A549 (cell line): Measurements from ENCODE around the gene ACBD3. TPM values are rescaled to one million over a fixed set of nuclear protein-coding genes. Genes with fewer than 3 reads are reported as not detected.

Experiments
- ATAC-seq, 2 experiments: fragments of 200-7000 bp in 1 of 2; fragments of >200 bp in 1 of 2; cut with Nextera tagmentation in 1 of 2; cut with Tn5 transposase in 1 of 2; 3 replicates each; pipeline versions ENCODE4 v1.8.0 to v1.9.1; 2018 to 2020; ENCODE audit warnings: mild to moderate bottlenecking in 1 of 2, moderate library complexity in 1 of 2
- CTCF ChIA-PET: fragments of 300-600 bp; sonication (Branson Sonifier 250); formaldehyde crosslinking; extraction: SDS; loops from one replicate; lab custom pipeline; 2021; ENCODE audit warnings: antibody characterized with exemption, inconsistent platforms; lab: Yijun Ruan, JAX
- POLR2A ChIA-PET: fragments of 350-600 bp; formaldehyde crosslinking; extraction: SDS; loops from one replicate; lab custom pipeline; 2021; ENCODE audit warnings: antibody characterized with exemption, inconsistent platforms; lab: Yijun Ruan, JAX
- DNase-seq, 2 experiments: peaks; one replicate each; pipeline versions ENCODE4 v3.0.0 to v3.0.0-alpha.2; 2011 to 2016; ENCODE audit warnings: low read depth in 1 of 2, low spot score in 1 of 2
- FAIRE-seq: peaks from 2 replicates; lab custom pipeline; 2011; peaks lifted over from hg19 to GRCh38; lab: Jason Lieb, UNC
- H3K27ac ChIP-seq, 2 experiments: fragments of >200 bp; sonication (Bioruptor Twin); formaldehyde crosslinking; 3 replicates each; pipeline ENCODE4 v1.5.1; 2016 to 2017
- H3K4me1 ChIP-seq: fragments of >200 bp; sonication (Bioruptor Twin); formaldehyde crosslinking; 3 replicates; pipeline ENCODE4 v1.6.1; 2016
- H3K4me2 ChIP-seq: fragments of >200 bp; sonication (Bioruptor Twin); formaldehyde crosslinking; 3 replicates; pipeline ENCODE4 v1.6.1; 2016
- H3K4me3 ChIP-seq: fragments of >200 bp; sonication (Bioruptor Twin); formaldehyde crosslinking; 3 replicates; pipeline ENCODE4 v1.5.1; 2016
- H3K9me3 ChIP-seq: fragments of >200 bp; sonication (Bioruptor Twin); formaldehyde crosslinking; 3 replicates; pipeline ENCODE4 v1.6.1; 2016
- CBX8 ChIP-seq: fragments of 200-600 bp; sonication (generic); IDR thresholded peaks from 2 replicates; pipeline ENCODE4 v1.6.1; 2016
- CHD2 ChIP-seq: fragments of 150-350 bp; IDR thresholded peaks from 2 replicates; pipeline ENCODE4 v1.6.1; 2014; ENCODE audit warnings: low read length; ENCODE audit not compliant: partially characterized antibody
- EP300 ChIP-seq, 2 experiments: fragments of >200 bp; sonication (Bioruptor Twin); formaldehyde crosslinking; IDR thresholded peaks; 2 replicates in 1 of 2; 3 replicates in 1 of 2; pipeline ENCODE4 v1.6.1; 2016 to 2017
- ESRRA ChIP-seq: fragments of 150-350 bp; IDR thresholded peaks from 2 replicates; pipeline ENCODE4 v1.6.1; 2014; ENCODE audit warnings: mild to moderate bottlenecking, low read length, borderline replicate concordance
- FOSL2 ChIP-seq, 2 experiments: fragments of 450-650 bp in 1 of 2; fragments of >200 bp in 1 of 2; sonication (Bioruptor Twin) in 1 of 2; formaldehyde crosslinking; IDR thresholded peaks; 2 replicates each; pipeline versions ENCODE4 v1.5.0 to v1.6.1; 2016 to 2020; ENCODE audit warnings: mild to moderate bottlenecking in 1 of 2, moderate library complexity in 1 of 2
- FOXS1 ChIP-seq: fragments of 250-450 bp; sonication (Bioruptor Pico); IDR thresholded peaks from 2 replicates; pipeline ENCODE4 v1.5.0; 2020; ENCODE audit warnings: mild to moderate bottlenecking, moderate library complexity
- HDAC2 ChIP-seq: fragments of 200-600 bp; sonication (generic); IDR thresholded peaks from 2 replicates; pipeline ENCODE4 v1.6.1; 2016
- HEYL ChIP-seq: fragments of 250-450 bp; sonication (Bioruptor Pico); IDR thresholded peaks from 2 replicates; pipeline ENCODE4 v1.8.0; 2021; ENCODE audit warnings: mild to moderate bottlenecking, moderate library complexity
- HOXB13 ChIP-seq: fragments of 250-450 bp; sonication (Bioruptor Pico); IDR thresholded peaks from 2 replicates; pipeline ENCODE4 v1.5.0; 2020; ENCODE audit warnings: low read depth, mild to moderate bottlenecking, moderate library complexity
- JUN ChIP-seq, 2 experiments: fragments of >200 bp; sonication (Bioruptor Twin); formaldehyde crosslinking; IDR thresholded peaks; 2 replicates in 1 of 2; 3 replicates in 1 of 2; pipeline ENCODE4 v1.6.1; 2016 to 2017
- JUNB ChIP-seq: fragments of >200 bp; sonication (Bioruptor Twin); formaldehyde crosslinking; IDR thresholded peaks from 2 replicates; pipeline ENCODE4 v1.6.1; 2016
- KDM5A ChIP-seq: fragments of 200-600 bp; sonication (generic); IDR thresholded peaks from 2 replicates; pipeline ENCODE4 v1.6.1; 2016; ENCODE audit warnings: antibody characterized with exemption, mild to moderate bottlenecking
- MAFK ChIP-seq: fragments of 450-650 bp; IDR thresholded peaks from 2 replicates; pipeline ENCODE4 v1.6.1; 2014; ENCODE audit not compliant: partially characterized antibody
- PHF8 ChIP-seq: fragments of 200-600 bp; sonication (generic); IDR thresholded peaks from 2 replicates; pipeline ENCODE4 v1.6.1; 2016; ENCODE audit warnings: low read depth, mild to moderate bottlenecking, antibody characterized with exemption, moderate library complexity, borderline replicate concordance
- POLR2A ChIP-seq: IDR thresholded peaks from 2 replicates; pipeline ENCODE4 v1.6.1; 2012; ENCODE audit warnings: mild to moderate bottlenecking, low read length
- POLR2AphosphoS2 ChIP-seq: conservative IDR thresholded peaks from 2 replicates; pipeline ENCODE4 v1.6.1; 2012; ENCODE audit warnings: low read length, improper control_type of control experiment, inconsistent platforms
- RAD21 ChIP-seq, 2 experiments: fragments of >200 bp in 1 of 2; sonication (Bioruptor Twin) in 1 of 2; formaldehyde crosslinking in 1 of 2; IDR thresholded peaks in 1 of 2; conservative IDR thresholded peaks in 1 of 2; 2 replicates in 1 of 2; 3 replicates in 1 of 2; pipeline ENCODE4 v1.6.1; 2012 to 2018; ENCODE audit warnings: inconsistent platforms in 1 of 2
- RARB ChIP-seq: fragments of 250-450 bp; sonication (Bioruptor Pico); IDR thresholded peaks from 2 replicates; pipeline ENCODE4 v1.8.0; 2021; ENCODE audit warnings: mild to moderate bottlenecking, moderate library complexity
- RCOR1 ChIP-seq: fragments of 150-350 bp; IDR thresholded peaks from 2 replicates; pipeline ENCODE4 v1.6.1; 2014; ENCODE audit warnings: antibody characterized with exemption, low read length, low read depth
- RFX5 ChIP-seq: fragments of 450-650 bp; IDR thresholded peaks from 2 replicates; pipeline ENCODE4 v1.7.1; 2014; ENCODE audit warnings: antibody characterized with exemption, mild to moderate bottlenecking, moderate library complexity
- SREBF2 ChIP-seq: fragments of 450-650 bp; IDR thresholded peaks from 2 replicates; pipeline ENCODE4 v1.6.1; 2014; ENCODE audit warnings: mild to moderate bottlenecking, moderate library complexity
- TFCP2L1 ChIP-seq: fragments of 250-450 bp; sonication (Bioruptor Pico); IDR thresholded peaks from 2 replicates; pipeline ENCODE4 v1.5.0; 2021; ENCODE audit warnings: mild to moderate bottlenecking
- ZNF302 ChIP-seq: fragments of 250-450 bp; sonication (Bioruptor Pico); IDR thresholded peaks from 2 replicates; pipeline ENCODE4 v1.9.0; 2021; ENCODE audit warnings: inconsistent platforms, mild to moderate bottlenecking, moderate library complexity
- WGBS: methylation state at CpG from one replicate; pipeline ENCODE4 v1.1.6; 2017; ENCODE audit errors: missing lambda C conversion rate; 5-methylcytosine and 5-hydroxymethylcytosine counted together
- polyA minus RNA-seq: library from RNA; depleted of rRNA, polyadenylated mRNA; stranded (reverse); fragments of >200 nt; gene quantifications from 2 replicates; pipeline ENCODE4 v1.2.3, GENCODE V29; 2011; rRNA and poly(A)+ RNA removed
- polyA plus RNA-seq, 4 experiments: library from polyadenylated mRNA; depleted of rRNA in 3 of 4; stranded (reverse); fragments of >200 nt; fragmentation: RNase III in 1 of 4; extraction: RNeasy Plus Mini Kit Qiagen cat#74134 plus additional on column Dnase treatment in 1 of 4; gene quantifications; 2 replicates in 3 of 4; 3 replicates in 1 of 4; pipeline ENCODE4 v1.2.3, GENCODE V29; 2011 to 2017
- TF ChIP-seq, protein P1 (sequence below): IDR thresholded peaks from 2 replicates; pipeline ENCODE4 v1.6.1; 2012
- TF ChIP-seq, protein P2 (sequence below): fragments of >200 bp; sonication (Bioruptor Twin); formaldehyde crosslinking; IDR thresholded peaks from 3 replicates; pipeline ENCODE4 v1.6.1; 2016
- TF ChIP-seq, protein P3 (sequence below): fragments of >200 bp; sonication (Bioruptor Twin); formaldehyde crosslinking; IDR thresholded peaks from 2 replicates; pipeline ENCODE4 v1.6.1; 2016

The ACBD3 gene
- polyA plus RNA-seq (2011; rRNA removed) (42.4 and 52.9 TPM in 2 replicates), polyA plus RNA-seq (2017; fragmentation: RNase III; extraction: RNeasy Plus Mini Kit Qiagen cat#74134 plus additional on column Dnase treatment) (27.0 to 30.2 TPM (median 29.8 TPM) in 3 replicates), polyA minus RNA-seq (20.4 and 24.5 TPM in 2 replicates)
- 9.9 and 10.7 TPM in 2 replicates for polyA plus RNA-seq (2012; cell fraction: cytosol; rRNA removed)
- polyA plus RNA-seq (2012; cell fraction: nucleus; rRNA removed): 5.2 and 6.3 TPM in 2 replicates

DNA sequence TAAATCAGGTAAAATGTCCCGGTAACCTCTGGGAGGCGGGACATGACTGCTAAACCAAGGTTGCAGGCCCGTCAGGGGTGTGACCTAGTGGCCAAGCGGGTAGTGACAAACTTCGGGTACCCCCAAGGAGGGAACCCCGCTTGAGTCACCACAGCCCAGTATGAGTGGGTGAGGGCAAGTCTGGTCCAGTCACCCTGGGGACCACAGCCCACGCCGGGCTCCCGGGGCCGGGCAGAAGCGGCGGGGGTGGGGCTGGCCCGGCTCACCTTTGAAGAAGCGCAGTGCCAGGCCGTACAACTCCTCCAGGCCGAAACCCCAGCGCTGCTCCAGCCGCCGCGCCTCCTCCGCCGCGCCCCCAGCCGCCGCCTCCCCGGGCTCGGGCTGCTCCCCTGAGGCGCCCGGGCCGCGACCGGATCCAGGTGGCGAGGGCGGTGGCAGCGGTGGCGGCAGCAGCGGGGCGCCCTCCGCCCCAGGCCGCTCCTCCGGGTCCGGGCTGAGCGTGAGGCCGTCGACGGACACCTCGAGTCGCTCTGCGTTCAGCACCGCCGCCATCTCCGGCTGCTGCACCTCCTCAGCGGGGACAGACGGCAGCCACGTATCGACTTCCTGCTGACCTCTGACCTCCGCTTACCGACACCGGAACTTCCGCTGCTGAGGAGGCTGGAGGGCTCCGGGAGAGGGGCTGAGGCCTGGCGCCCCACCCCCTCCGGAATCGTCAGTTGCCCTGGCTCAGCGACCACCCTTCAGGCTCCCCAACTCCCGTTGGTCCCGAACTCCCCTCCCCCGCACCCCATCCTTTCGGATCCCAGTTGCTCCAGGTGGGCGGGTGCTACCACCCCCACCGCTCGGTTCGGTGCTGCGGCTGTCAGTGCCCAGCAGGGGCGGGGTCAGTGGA is at the start of gene ACBD3:
TSS of gene ACBD3 (minus strand) at position 618 of the 895 bp plus-strand sequence. CDS start at position 552, 66 bp downstream.
- peak within 1 kb of the TSS; percentile 85 to 97 for H3K27ac ChIP-seq
- FAIRE-seq (no peak), DNase-seq (peak; percentile 88 to 89), ATAC-seq (peak; percentile 97 to 99)
- peaks cover 32% of the 10 kb centered on the region for H3K4me1 ChIP-seq
- no peaks in the 10 kb centered on the region for H3K9me3 ChIP-seq
- 0% methylated on average over 26 of the region's 75 CpGs for WGBS
- peak within 1 kb of the TSS; percentile 96 for H3K4me2 ChIP-seq
- H3K4me3 ChIP-seq: peak within 1 kb of the TSS; percentile 73
- ChIA-PET CTCF (interaction anchor here (0.5 to 8.8 kb wide), 8 partner anchors 11 to 335 kb away, joined by 3 to 122 read pairs (median 4); no protein-coding TSS in a partner anchor), POLR2A (no interaction called here)
- TF ChIP-seq, protein P1, sequence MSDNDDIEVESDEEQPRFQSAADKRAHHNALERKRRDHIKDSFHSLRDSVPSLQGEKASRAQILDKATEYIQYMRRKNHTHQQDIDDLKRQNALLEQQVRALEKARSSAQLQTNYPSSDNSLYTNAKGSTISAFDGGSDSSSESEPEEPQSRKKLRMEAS: peak; percentile 49
- peak; percentile 49; the same call in 1 of the 2 replicates for TF ChIP-seq KDM5A
- peak; percentile 96 for TF ChIP-seq POLR2A
- no peak for TF ChIP-seq FOXS1 (CRISPR knock-in tag)
- TF ChIP-seq JUN (IDR thresholded peaks at IDR 0.05): peak; percentile 64 to 95; a peak in 4 of 5 replicates
- no peak for TF ChIP-seq RCOR1
- TF ChIP-seq RFX5: peak; percentile 37; the same call in 1 of the 2 replicates
- TF ChIP-seq CHD2: peak; percentile 21
- TF ChIP-seq PHF8: peak; percentile 70
- TF ChIP-seq, protein P2, sequence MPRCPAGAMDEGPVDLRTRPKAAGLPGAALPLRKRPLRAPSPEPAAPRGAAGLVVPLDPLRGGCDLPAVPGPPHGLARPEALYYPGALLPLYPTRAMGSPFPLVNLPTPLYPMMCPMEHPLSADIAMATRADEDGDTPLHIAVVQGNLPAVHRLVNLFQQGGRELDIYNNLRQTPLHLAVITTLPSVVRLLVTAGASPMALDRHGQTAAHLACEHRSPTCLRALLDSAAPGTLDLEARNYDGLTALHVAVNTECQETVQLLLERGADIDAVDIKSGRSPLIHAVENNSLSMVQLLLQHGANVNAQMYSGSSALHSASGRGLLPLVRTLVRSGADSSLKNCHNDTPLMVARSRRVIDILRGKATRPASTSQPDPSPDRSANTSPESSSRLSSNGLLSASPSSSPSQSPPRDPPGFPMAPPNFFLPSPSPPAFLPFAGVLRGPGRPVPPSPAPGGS: peak; percentile 88
- TF ChIP-seq RAD21 (conservative IDR thresholded peaks at IDR 0.05 in 1 of 2, IDR thresholded peaks at IDR 0.05 in 1 of 2): no peak

DNA sequence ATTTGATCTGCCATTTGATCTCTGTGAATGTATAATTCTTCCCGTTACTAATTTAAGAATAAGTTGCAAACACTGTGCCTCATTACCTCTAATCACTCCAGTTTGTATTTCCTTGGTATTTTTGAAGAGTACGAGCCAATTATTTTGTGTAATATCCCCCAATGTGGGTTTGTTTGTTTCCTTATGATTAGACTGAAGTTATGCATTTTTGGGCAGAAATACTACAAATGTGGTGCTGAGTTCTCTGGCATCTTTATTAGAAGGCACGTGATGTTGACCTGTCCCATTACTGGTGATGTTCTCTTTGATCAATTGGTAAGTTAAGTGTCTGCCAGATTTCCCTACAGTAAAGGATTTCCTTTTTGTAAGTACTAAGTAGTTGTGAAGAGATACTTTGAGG is 47.3 kb upstream of the ACBD3 start:
- H3K9me3 ChIP-seq: no peaks in the 10 kb centered on the region
- 94% methylated on average over 3 of the region's 3 CpGs for WGBS
- H3K27ac ChIP-seq: no peak overlapping the region
- H3K4me2 ChIP-seq: no peak overlapping the region
- no peak for ATAC-seq
- no peaks in the 10 kb centered on the region for H3K4me1 ChIP-seq
- FAIRE-seq: no peak
- no peak overlapping the region for H3K4me3 ChIP-seq
- ChIA-PET CTCF (no interaction called here), POLR2A (no interaction called here)
- no peak for DNase-seq
- TF ChIP-seq JUNB (no peak), FOXS1 (CRISPR knock-in tag) (no peak), POLR2A (no peak), HDAC2 (no peak), PHF8 (no peak), HOXB13 (no peak), MAFK (no peak), TFCP2L1 (CRISPR knock-in tag) (no peak), RARB (CRISPR knock-in tag) (no peak), ESRRA (no peak), POLR2AphosphoS2 (no peak), ZNF302 (no peak), HEYL (CRISPR knock-in tag) (no peak), FOSL2 (IDR thresholded peaks at IDR 0.05) (no peak), FOSL2 (CRISPR knock-in tag; IDR thresholded peaks at IDR 0.05) (no peak), SREBF2 (no peak), EP300 (IDR thresholded peaks at IDR 0.05) (no peak), CBX8 (no peak), CHD2 (no peak)
- TF ChIP-seq, protein P3, sequence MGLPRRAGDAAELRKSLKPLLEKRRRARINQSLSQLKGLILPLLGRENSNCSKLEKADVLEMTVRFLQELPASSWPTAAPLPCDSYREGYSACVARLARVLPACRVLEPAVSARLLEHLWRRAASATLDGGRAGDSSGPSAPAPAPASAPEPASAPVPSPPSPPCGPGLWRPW: no peak
